Measurements from ENCODE around the gene RACGAP1.
A peak's percentile ranks its signal among the peaks of the same experiment; 100 is the strongest.

Gene RACGAP1

DNA sequence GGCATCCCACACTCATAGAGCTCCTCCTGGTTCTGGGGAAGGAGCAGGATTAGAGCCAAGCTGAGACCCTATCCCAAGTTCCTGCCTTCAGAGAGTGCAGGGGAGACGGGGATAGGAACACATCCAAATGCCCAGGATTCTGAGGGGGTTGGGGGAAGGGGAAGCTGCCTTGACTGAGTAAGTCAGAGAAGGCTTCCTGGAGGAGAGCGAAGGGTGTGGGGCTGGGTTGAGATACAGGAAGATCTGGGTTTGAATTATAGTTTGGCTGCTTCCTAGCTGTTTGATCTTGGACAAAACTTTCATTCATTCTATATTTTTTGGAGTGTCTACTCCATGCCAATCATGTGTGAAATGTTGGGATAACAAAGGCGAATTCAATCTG is 82.8 kb downstream of the RACGAP1 start:
- H3K27ac ChIP-seq (replicated peaks) = no peak overlapping the region
- no peak for DNase-seq (ENCODE audit: low read depth in 1 of 2, low spot score in 1 of 2)
- H3K4me3 ChIP-seq (replicated peaks; ENCODE audit: insufficient read depth, low read length) = no peak overlapping the region
- no peaks in the 10 kb centered on the region for H3K27me3 ChIP-seq (ENCODE audit: insufficient read depth, poor library complexity, severe bottlenecking)
- no peak for TF ChIP-seq SPI1 (IDR thresholded peaks at IDR 0.05; ENCODE audit: borderline replicate concordance, low read depth)
- no peak for TF ChIP-seq POLR2AphosphoS5 (IDR thresholded peaks at IDR 0.05; ENCODE audit: low read depth)
- no peak for TF ChIP-seq GABPA (IDR thresholded peaks at IDR 0.05; ENCODE audit: low read depth)
- TF ChIP-seq, protein P1, sequence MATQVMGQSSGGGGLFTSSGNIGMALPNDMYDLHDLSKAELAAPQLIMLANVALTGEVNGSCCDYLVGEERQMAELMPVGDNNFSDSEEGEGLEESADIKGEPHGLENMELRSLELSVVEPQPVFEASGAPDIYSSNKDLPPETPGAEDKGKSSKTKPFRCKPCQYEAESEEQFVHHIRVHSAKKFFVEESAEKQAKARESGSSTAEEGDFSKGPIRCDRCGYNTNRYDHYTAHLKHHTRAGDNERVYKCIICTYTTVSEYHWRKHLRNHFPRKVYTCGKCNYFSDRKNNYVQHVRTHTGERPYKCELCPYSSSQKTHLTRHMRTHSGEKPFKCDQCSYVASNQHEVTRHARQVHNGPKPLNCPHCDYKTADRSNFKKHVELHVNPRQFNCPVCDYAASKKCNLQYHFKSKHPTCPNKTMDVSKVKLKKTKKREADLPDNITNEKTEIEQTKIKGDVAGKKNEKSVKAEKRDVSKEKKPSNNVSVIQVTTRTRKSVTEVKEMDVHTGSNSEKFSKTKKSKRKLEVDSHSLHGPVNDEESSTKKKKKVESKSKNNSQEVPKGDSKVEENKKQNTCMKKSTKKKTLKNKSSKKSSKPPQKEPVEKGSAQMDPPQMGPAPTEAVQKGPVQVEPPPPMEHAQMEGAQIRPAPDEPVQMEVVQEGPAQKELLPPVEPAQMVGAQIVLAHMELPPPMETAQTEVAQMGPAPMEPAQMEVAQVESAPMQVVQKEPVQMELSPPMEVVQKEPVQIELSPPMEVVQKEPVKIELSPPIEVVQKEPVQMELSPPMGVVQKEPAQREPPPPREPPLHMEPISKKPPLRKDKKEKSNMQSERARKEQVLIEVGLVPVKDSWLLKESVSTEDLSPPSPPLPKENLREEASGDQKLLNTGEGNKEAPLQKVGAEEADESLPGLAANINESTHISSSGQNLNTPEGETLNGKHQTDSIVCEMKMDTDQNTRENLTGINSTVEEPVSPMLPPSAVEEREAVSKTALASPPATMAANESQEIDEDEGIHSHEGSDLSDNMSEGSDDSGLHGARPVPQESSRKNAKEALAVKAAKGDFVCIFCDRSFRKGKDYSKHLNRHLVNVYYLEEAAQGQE (IDR thresholded peaks at IDR 0.05; ENCODE audit: insufficient replicate concordance, low read depth) = no peak
- TF ChIP-seq, protein P2, sequence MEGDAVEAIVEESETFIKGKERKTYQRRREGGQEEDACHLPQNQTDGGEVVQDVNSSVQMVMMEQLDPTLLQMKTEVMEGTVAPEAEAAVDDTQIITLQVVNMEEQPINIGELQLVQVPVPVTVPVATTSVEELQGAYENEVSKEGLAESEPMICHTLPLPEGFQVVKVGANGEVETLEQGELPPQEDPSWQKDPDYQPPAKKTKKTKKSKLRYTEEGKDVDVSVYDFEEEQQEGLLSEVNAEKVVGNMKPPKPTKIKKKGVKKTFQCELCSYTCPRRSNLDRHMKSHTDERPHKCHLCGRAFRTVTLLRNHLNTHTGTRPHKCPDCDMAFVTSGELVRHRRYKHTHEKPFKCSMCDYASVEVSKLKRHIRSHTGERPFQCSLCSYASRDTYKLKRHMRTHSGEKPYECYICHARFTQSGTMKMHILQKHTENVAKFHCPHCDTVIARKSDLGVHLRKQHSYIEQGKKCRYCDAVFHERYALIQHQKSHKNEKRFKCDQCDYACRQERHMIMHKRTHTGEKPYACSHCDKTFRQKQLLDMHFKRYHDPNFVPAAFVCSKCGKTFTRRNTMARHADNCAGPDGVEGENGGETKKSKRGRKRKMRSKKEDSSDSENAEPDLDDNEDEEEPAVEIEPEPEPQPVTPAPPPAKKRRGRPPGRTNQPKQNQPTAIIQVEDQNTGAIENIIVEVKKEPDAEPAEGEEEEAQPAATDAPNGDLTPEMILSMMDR (IDR thresholded peaks at IDR 0.05; ENCODE audit: insufficient read depth, low read length) = no peak

DNA sequence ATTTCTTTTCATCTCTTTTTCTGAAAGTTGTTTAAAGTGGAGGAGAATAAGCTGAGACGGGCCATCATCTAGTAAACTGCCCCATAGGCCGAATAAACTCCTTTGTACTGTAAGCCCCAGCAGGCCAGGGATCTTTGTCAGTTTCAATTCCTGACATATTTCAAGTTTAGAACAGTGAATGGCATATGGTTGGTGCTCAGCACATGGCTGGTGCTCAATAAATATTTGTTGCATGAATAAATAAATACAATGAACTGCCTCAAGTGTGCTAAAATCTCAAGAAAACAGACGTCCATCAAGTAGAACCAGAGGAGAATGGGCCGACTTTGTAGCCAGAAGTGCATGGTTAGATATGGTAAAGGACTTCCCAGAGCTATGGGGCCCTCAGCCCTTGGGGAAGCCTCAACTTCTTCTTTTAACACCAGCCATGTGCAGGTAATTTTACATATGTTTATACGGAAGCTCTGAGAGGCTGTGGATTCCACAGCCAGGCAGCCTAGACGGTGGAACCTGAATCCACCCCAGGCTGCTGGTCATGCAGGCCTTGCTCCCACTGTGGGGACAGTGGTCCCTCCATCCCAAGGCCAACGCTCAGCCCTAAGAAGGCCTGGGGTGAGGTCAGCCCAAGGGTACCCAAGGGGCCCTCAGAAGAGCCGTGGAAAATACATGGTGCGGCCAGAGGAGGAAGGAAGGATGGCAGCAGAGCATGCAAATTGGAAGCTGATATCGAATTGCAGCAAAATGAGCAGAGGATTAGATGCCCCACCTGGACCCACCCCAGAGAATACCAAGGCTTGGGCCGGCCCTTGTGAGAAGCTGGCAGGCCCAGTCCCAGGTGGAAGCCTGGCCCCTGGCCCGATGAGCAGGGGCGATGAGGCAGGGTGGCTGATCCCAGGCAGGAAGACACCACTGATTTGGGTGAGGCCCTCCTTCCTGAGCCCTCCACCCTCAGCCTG is 83.5 kb downstream of the RACGAP1 start:
- Histone ChIP-seq H3K4me3 (replicated peaks; ENCODE audit: insufficient read depth, low read length) (no peak overlapping the region), H3K27ac (replicated peaks) (no peak overlapping the region), H3K27me3 (ENCODE audit: insufficient read depth, poor library complexity, severe bottlenecking) (no peaks in the 10 kb centered on the region)
- DNase-seq (ENCODE audit: low read depth in 1 of 2, low spot score in 1 of 2) = peak in 1 of 2 experiments; percentile 49
- TF ChIP-seq GABPA (IDR thresholded peaks at IDR 0.05; ENCODE audit: low read depth) (no peak), POLR2AphosphoS5 (IDR thresholded peaks at IDR 0.05; ENCODE audit: low read depth) (no peak), SPI1 (IDR thresholded peaks at IDR 0.05; ENCODE audit: borderline replicate concordance, low read depth) (no peak; the same call in 1 of the 2 replicates)
- TF ChIP-seq, protein P2 (IDR thresholded peaks at IDR 0.05; ENCODE audit: insufficient read depth, low read length) = no peak
- TF ChIP-seq, protein P1 (IDR thresholded peaks at IDR 0.05; ENCODE audit: insufficient replicate concordance, low read depth) = no peak

DNA sequence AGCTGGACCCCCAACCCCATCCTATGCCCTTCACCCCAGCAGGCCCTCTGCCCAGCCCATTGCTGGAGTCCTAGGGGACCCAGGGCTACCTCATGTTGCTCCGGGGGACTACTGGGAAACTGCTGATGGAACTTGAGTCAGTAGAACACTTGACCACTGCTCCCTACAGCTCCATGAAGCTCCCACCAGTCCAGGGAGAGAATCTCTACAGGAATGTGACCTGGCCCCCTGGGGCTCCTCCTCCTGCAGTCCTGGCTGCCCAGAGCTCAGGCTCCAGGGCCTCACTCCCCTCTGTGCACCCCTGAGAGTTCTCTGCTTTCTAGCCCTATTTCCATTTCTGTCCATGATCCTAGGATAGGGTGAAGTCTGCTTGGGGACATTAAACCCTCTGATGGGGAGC is 85.6 kb downstream of the RACGAP1 start:
- H3K27ac ChIP-seq (replicated peaks) = no peak overlapping the region
- DNase-seq (ENCODE audit: low read depth in 1 of 2, low spot score in 1 of 2) = no peak
- no peaks in the 10 kb centered on the region for H3K27me3 ChIP-seq (ENCODE audit: insufficient read depth, poor library complexity, severe bottlenecking)
- no peak overlapping the region for H3K4me3 ChIP-seq (replicated peaks; ENCODE audit: insufficient read depth, low read length)
- TF ChIP-seq, protein P2 (IDR thresholded peaks at IDR 0.05; ENCODE audit: insufficient read depth, low read length) = no peak
- TF ChIP-seq GABPA (IDR thresholded peaks at IDR 0.05; ENCODE audit: low read depth) (no peak), POLR2AphosphoS5 (IDR thresholded peaks at IDR 0.05; ENCODE audit: low read depth) (no peak)
- TF ChIP-seq, protein P1 (IDR thresholded peaks at IDR 0.05; ENCODE audit: insufficient replicate concordance, low read depth) = no peak

All from HL-60 (cell line).